ENCODE measurements around the gene PRKACA.

PRKACA gene

DNA sequence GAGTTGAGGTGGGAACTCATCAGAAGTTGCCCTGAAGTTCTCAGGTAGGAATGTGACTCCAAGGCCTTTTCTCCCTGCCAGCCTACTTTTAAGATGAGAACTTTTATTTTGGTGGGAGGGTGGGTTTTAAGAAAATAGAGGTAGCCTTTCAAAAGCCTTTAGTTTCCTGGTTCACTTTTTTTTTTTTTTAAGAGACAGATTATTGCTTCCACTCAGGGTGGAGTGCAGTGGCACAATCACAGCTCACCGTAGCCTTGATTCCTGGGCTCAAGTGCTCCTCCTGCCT is 34.9 kb downstream of the PRKACA start:
- no peaks in the 10 kb centered on the region for H3K27me3 ChIP-seq (ENCODE audit: insufficient read depth, insufficient read length)
- no peak overlapping the region for H3K4me3 ChIP-seq (ENCODE audit: insufficient read length, low read depth)
- H3K9ac ChIP-seq (ENCODE audit: insufficient read length, low read depth), result no peak overlapping the region
- H3K4me1 ChIP-seq (ENCODE audit: insufficient read depth, insufficient read length), result peaks cover 3% of the 10 kb centered on the region
- TF ChIP-seq YY1 (IDR thresholded peaks at IDR 0.05; ENCODE audit: insufficient read depth, insufficient read length), result no peak
- TF ChIP-seq ZNF274 (IDR thresholded peaks at IDR 0.05; ENCODE audit: low read depth, low read length), result no peak
- no peak for TF ChIP-seq SUZ12 (IDR thresholded peaks at IDR 0.05; ENCODE audit: extremely low read depth, insufficient read depth, insufficient read length)
- no peaks in the 10 kb centered on the region for H3K9me3 ChIP-seq (ENCODE audit: insufficient read depth, low read length)
- H3K36me3 ChIP-seq (ENCODE audit: insufficient read depth, insufficient read length, low read length), result peaks cover 15% of the 10 kb centered on the region
- no peak for DNase-seq (ENCODE audit: low read depth, low spot score)

DNA sequence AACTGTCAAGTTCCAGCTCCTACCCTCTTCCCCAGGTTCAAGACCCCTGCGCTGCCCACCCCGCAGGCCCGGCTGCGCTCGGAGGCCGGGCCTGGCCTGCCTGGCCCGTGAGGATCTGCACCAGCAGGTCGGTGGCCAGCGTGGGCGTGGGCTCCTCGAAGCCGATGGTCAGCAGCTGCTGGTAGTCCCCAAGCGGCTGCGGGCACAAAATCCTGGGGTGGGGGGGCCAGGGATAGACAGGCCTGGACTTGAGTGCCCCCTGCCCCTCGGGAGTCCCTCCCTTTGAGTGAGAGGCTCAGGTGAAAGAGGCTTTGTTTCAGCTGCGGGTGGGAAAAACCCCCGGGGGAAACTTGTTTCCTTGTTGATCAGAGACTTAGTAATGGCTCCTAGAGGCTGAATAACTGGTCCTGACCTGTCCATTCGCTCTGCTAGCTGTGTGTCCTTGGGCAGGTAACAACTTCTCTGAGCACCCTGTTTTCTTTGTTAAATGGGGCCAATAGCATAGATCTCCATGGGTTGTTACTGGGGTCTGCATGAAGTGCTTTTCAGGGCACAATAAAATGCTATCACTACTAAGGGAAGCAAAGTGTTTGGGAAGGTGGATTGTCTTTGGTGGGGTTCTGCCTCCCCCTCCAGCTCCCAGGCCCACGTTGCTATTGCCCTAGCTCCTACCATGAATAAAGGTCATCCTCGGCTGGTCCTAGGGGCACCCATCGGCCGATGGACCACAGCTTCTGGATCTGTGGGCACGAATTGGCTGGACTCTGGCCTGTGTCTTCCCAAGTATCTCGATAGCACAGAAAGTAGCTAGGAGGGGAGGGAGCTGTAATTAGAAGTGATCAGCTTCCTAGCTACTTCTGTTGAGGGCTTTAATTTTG is 35.5 kb downstream of the PRKACA start:
- TF ChIP-seq ZNF274 (IDR thresholded peaks at IDR 0.05; ENCODE audit: low read depth, low read length) (no peak), SUZ12 (IDR thresholded peaks at IDR 0.05; ENCODE audit: extremely low read depth, insufficient read depth, insufficient read length) (no peak), YY1 (IDR thresholded peaks at IDR 0.05; ENCODE audit: insufficient read depth, insufficient read length) (no peak)
- Histone ChIP-seq H3K9me3 (ENCODE audit: insufficient read depth, low read length) (no peaks in the 10 kb centered on the region), H3K36me3 (ENCODE audit: insufficient read depth, insufficient read length, low read length) (peaks cover 10% of the 10 kb centered on the region), H3K27me3 (ENCODE audit: insufficient read depth, insufficient read length) (no peaks in the 10 kb centered on the region), H3K4me3 (ENCODE audit: insufficient read length, low read depth) (peak overlapping the region; percentile 84), H3K9ac (ENCODE audit: insufficient read length, low read depth) (peak overlapping the region; percentile 86), H3K4me1 (ENCODE audit: insufficient read depth, insufficient read length) (peaks cover 3% of the 10 kb centered on the region)
- no peak for DNase-seq (ENCODE audit: low read depth, low spot score)

DNA sequence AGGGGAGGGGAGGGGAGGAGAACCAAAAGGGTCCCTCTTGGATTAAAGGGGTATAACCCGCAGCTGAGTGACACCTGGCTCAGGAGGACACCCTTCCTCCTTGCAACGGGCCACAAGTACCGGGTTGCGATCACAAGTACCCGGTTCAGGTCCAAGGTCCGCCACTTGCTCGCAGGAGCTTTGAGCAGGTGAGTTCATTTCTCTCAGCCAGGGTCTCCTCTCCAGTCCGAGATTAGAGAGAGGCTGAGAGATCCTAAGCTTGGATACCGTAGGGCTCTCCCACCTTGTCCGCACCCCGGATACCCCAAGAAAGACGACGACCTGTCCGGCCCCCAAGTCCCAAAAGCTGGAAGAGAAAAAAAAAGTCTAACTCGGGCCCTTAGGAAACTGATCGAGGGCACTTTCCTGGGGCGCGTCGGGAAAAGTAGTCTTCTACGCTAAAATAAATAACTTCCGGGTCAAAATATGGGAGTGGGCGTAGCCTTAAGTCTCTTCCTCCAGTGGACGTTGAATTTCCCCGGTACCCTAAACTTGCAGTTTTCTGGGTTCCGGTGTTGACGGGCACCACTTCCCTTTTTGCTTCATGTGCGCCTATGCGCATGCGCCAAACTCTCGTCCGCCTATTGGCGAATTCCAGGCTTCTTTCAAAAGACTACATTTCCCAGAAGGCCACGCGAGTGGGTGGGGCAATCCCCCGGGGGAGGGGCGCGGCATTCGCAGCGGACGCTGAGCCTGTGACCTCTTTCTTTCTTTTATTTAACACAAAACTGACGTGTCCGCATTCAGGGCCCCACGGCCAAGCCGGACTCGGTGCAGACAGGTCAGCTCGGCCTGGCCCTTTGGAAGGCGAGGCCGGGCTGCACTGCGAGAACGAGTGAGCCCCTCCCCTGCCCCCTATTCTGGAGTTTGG is 36.4 kb downstream of the PRKACA start:
- H3K9me3 ChIP-seq (ENCODE audit: insufficient read depth, low read length), result no peaks in the 10 kb centered on the region
- no peaks in the 10 kb centered on the region for H3K27me3 ChIP-seq (ENCODE audit: insufficient read depth, insufficient read length)
- TF ChIP-seq YY1 (IDR thresholded peaks at IDR 0.05; ENCODE audit: insufficient read depth, insufficient read length) (no peak), SUZ12 (IDR thresholded peaks at IDR 0.05; ENCODE audit: extremely low read depth, insufficient read depth, insufficient read length) (no peak), ZNF274 (IDR thresholded peaks at IDR 0.05; ENCODE audit: low read depth, low read length) (no peak)
- peaks cover 4% of the 10 kb centered on the region for H3K36me3 ChIP-seq (ENCODE audit: insufficient read depth, insufficient read length, low read length)
- H3K9ac ChIP-seq (ENCODE audit: insufficient read length, low read depth), result peak overlapping the region; percentile 87
- peak overlapping the region; percentile 86 for H3K4me3 ChIP-seq (ENCODE audit: insufficient read length, low read depth)
- peak; percentile 99 for DNase-seq (ENCODE audit: low read depth, low spot score)
- H3K4me1 ChIP-seq (ENCODE audit: insufficient read depth, insufficient read length), result peaks cover 3% of the 10 kb centered on the region

DNA sequence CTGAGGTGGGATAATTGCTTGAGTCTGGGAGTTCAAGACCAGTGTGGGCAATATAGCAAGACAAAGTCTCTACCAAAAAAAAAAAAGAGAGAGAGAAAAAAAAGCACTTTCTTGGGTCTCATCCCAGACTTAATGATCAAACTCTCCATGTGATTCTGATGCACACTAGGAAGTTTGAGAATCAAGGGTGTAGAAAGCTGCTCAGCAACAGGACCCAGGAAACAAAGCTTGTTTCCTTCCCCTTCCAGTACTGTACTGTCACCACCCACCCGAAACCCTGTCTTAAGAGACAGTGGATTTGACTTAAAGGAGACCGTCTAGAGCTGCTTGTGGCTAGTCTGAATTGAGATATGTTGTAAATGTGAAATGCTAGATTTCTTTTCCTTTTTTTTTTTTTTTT is 39.2 kb downstream of the PRKACA start:
- Histone ChIP-seq H3K36me3 (ENCODE audit: insufficient read depth, insufficient read length, low read length) (peaks cover 4% of the 10 kb centered on the region), H3K4me3 (ENCODE audit: insufficient read length, low read depth) (no peak overlapping the region), H3K9ac (ENCODE audit: insufficient read length, low read depth) (no peak overlapping the region), H3K9me3 (ENCODE audit: insufficient read depth, low read length) (no peaks in the 10 kb centered on the region; the same call in 1 of the 2 replicates), H3K27me3 (ENCODE audit: insufficient read depth, insufficient read length) (peaks cover 16% of the 10 kb centered on the region), H3K4me1 (ENCODE audit: insufficient read depth, insufficient read length) (peaks cover 12% of the 10 kb centered on the region)
- TF ChIP-seq SUZ12 (IDR thresholded peaks at IDR 0.05; ENCODE audit: extremely low read depth, insufficient read depth, insufficient read length) (no peak), YY1 (IDR thresholded peaks at IDR 0.05; ENCODE audit: insufficient read depth, insufficient read length) (no peak), ZNF274 (IDR thresholded peaks at IDR 0.05; ENCODE audit: low read depth, low read length) (no peak)
- no peak for DNase-seq (ENCODE audit: low read depth, low spot score)

DNA sequence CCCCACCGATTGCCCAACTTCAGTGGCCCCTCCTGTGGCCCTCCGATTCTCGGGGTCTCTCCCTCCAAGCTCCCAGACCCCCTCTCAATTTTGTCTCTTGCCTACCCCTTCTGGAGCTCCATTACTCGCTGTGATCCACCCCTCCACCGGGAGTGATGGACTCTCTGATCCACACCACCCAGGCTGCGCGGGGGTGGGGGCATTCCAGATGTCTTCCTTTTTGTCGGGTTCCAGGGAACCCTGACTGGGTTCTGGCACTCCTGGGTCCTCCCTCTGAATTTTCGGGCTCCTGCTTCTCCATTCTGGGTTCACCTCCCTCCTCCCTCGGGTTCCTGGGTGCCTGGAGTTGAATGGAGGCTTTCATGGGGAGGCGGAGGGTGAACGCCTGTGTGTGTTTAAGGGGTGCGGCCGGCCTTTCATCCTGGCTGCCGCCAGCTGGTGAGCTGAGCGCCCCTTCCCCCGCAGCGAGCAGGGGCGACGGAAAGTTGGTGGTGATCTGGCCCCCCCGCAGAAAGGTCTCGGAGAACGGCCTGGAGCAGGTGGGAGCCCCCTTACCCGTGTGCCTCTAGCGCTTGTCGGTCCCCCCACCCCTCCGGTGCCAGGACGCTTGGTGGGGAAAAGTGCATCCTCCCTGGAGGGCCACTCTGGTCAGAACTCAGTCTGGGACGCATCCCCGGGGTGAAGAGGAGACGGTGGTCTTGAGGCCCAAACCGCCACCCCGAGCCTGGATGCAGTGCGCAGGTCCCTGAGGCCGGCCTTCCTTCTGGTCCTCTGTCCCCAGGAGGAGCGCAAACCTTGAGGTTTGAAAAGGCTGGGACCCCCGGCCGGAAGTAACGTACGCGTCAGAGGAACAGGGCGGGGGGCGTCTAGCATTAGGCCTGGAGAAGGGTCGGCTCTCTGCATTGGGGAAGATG is 43.4 kb downstream of the PRKACA start:
- H3K9ac ChIP-seq (ENCODE audit: insufficient read length, low read depth), result peak overlapping the region; percentile 82
- H3K36me3 ChIP-seq (ENCODE audit: insufficient read depth, insufficient read length, low read length), result no peaks in the 10 kb centered on the region

DNA sequence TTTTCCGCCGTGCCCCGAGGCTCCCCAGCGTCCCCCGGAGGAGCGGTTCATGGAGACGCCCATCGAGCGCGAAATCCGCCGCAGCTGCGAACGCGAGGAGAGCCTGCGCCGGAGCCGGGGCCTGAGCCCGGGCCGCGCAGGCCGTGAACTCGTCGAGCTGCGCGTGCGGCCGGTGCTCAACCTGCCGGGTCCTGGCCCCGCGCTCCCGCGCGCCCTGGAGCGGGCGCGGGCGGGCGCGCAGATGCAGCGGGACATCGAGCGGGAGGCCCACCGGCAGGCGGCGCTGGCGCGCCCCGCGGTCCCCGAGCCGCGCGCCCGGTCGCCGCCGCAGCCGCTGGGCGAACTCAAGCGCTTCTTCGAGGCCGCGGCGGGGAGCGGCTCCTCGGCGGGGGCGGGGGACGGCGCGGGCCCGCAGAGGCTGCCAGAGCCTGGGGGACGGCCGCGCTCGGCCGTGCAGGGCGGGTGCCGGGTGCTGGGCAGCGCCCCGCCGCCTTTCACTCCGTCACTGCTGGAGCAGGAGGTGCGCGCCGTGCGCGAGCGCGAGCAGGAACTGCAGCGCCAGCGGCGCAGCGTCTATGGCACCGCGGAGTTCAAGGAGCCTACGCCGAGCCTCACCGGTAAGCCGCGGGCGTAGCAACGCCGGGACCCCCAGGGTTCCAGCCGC is 44.2 kb downstream of the PRKACA start:
- peak overlapping the region; percentile 82 for H3K9ac ChIP-seq (ENCODE audit: insufficient read length, low read depth)
- TF ChIP-seq ZNF274 (IDR thresholded peaks at IDR 0.05; ENCODE audit: low read depth, low read length) (no peak), YY1 (IDR thresholded peaks at IDR 0.05; ENCODE audit: insufficient read depth, insufficient read length) (no peak), SUZ12 (IDR thresholded peaks at IDR 0.05; ENCODE audit: extremely low read depth, insufficient read depth, insufficient read length) (no peak)
- peaks cover 9% of the 10 kb centered on the region; the same call in 1 of the 2 replicates for H3K9me3 ChIP-seq (ENCODE audit: insufficient read depth, low read length)
- peaks cover 36% of the 10 kb centered on the region for H3K27me3 ChIP-seq (ENCODE audit: insufficient read depth, insufficient read length)
- H3K4me3 ChIP-seq (ENCODE audit: insufficient read length, low read depth), result peak overlapping the region; percentile 61
- peaks cover 14% of the 10 kb centered on the region for H3K4me1 ChIP-seq (ENCODE audit: insufficient read depth, insufficient read length)
- H3K36me3 ChIP-seq (ENCODE audit: insufficient read depth, insufficient read length, low read length), result no peaks in the 10 kb centered on the region
- no peak for DNase-seq (ENCODE audit: low read depth, low spot score)

More for the DNA sequence above, 43.4 kb downstream of the PRKACA start:
- DNase-seq (ENCODE audit: low read depth, low spot score), result no peak
- peak overlapping the region; percentile 61 for H3K4me3 ChIP-seq (ENCODE audit: insufficient read length, low read depth)
- peaks cover 9% of the 10 kb centered on the region; the same call in 1 of the 2 replicates for H3K9me3 ChIP-seq (ENCODE audit: insufficient read depth, low read length)
- peaks cover 36% of the 10 kb centered on the region for H3K27me3 ChIP-seq (ENCODE audit: insufficient read depth, insufficient read length)
- no peak for TF ChIP-seq YY1 (IDR thresholded peaks at IDR 0.05; ENCODE audit: insufficient read depth, insufficient read length)
- no peak for TF ChIP-seq ZNF274 (IDR thresholded peaks at IDR 0.05; ENCODE audit: low read depth, low read length)
- no peak for TF ChIP-seq SUZ12 (IDR thresholded peaks at IDR 0.05; ENCODE audit: extremely low read depth, insufficient read depth, insufficient read length)
- H3K4me1 ChIP-seq (ENCODE audit: insufficient read depth, insufficient read length), result peaks cover 14% of the 10 kb centered on the region
